ENCODE data around the gene BCL2L2.
"Not testable (repeated sequence)": the region's sequence is repeated elsewhere in the genome, so short reads cannot be mapped to it uniquely, and the experiment has no call there.

The BCL2L2 gene, protein sequence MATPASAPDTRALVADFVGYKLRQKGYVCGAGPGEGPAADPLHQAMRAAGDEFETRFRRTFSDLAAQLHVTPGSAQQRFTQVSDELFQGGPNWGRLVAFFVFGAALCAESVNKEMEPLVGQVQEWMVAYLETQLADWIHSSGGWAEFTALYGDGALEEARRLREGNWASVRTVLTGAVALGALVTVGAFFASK

DNA sequence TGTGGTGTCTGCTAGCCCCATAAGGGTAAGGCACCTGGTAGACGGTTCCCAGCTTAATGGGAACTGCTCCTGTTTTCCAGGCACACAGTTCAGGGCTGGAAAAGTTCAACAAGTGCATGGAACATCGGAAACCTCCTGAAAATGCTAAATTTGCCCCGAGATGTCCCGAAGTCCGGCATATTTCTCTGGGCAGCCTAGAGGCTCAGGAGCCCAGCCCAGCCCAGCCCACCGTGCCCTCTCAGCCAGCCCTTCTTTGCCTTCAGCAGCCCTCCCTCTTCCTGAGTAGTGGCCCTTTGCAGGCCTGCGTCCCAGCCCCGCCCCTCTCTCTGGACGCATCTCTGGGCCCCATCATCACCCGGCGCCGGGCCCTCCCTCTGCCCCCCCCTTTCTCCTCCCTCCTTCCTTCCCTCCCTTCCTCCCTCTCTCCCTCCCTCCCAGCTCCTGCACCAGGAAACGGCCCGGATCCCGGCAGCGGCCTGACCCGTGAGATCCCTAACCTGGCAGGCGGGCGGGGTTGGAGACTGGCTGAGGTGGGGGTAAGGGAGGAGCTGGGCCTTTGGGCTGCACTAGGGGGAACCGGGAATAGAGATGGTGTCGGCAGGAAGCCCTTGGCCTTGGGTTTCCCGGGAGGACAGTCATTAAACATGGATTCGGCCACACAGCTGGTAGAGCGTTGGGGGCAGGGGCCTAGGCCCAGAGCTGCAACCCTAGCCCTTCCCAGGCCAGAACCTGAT, at the start of gene BCL2L2:
Gene BCL2L2, plus strand, starts transcription at position 422 of the 734 bp plus-strand sequence. CDS start 935 bp downstream, outside the sequence.
- no peak for DNase-seq (ENCODE audit: low read depth in 2 of 2)

DNA sequence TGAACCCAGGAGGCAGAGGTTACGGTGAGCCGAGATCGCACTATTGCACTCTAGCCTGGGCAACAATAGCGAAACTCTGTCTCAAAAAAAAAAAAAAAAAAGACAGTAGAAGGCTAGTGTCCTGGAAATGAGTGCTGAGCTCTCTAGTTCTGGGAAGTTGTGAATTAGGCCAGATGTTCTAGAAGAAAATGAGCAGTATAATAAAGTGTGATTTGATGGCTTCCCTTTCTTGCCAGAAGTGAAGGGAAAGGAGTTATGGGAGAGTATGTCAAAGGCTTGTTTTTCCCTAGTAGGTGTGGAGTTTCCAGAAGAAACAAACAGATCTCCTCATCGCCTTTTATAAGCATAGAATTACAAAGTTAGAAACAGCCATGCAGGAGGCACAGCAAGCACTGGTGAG, 48.4 kb upstream of the BCL2L2 start:
- no peak for DNase-seq (ENCODE audit: low read depth in 2 of 2)

DNA sequence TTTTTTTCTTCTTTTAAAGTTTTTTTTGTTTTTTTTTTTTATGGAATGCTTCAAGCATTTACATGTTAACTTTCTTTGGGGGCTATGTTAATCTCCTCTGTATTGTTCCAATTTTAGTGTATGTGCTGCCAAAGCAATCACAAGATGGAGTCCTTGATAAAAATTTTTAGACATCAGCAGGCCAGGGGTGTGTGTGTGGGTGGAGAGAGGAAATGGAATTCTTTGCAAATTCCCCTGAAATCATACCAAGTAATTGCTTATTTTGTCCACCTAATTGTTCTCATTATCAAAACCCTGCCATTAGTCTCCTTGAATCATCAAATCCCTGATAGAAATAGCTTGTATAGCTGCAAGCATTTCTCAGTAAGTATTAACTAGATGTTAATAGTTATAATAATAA, 47.2 kb upstream of the BCL2L2 start:
- no peak for DNase-seq (ENCODE audit: low read depth in 2 of 2)

DNA sequence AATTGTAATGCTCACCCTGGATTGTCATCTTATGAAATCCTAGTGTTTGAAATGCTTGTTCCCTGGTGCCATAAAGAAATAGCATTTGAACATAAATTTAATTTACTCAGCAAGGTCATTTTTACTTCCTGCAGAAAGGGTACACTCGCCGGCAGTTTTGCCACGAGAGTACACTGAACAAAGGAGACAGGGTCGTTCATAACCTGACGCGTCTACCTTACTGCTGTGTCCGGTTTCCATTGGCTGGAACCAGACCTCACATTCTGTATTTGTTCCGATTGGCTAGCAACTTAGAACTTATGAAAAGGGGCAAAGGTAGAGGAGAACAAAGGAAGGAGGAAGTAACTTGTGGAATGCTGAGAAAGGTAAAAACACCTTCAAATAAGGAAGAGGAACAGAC, 45.8 kb upstream of the BCL2L2 start:
- not testable (repeated sequence) for DNase-seq (ENCODE audit: low read depth in 2 of 2)

DNA sequence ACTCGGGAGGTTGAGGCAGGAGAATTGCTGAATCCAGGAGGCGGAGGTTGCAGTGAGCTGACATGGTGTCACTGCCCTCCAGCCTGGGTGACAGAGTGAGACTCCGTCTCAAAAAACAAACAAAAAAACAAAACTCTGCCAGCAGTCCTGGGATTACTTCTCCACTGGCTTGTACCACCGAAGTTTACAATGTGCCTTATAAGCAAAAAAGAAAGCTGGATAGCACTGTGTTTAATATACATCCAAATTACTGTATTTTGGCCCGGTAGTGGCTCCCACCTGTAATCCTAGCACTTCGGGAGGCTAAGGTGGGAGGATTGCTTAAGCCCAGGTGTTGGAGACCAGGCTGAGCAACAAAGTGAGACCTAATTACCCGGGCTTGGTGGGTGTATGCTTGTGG, 37.4 kb upstream of the BCL2L2 start:
- DNase-seq (ENCODE audit: low read depth in 2 of 2) = no peak

DNA sequence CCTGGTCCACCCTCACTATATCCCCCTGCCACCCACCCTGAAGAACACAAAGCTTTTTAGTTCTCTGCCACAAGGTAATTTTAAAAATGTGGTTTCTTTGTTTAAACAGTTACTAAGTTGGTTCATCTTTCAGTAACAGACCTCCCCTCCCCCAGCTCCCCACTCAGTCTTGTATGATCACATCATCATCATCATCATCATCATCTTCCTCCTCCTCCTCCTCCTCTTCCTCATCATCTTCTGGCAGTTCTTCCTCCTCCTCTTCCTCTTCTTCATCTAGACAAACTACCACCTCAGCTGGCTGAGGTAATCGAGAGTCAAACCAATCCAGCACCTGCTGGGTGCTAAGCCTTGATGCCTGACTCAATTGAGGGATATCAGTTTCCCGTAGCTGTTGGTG, 31.2 kb upstream of the BCL2L2 start:
- DNase-seq (ENCODE audit: low read depth in 2 of 2) = no peak

DNA sequence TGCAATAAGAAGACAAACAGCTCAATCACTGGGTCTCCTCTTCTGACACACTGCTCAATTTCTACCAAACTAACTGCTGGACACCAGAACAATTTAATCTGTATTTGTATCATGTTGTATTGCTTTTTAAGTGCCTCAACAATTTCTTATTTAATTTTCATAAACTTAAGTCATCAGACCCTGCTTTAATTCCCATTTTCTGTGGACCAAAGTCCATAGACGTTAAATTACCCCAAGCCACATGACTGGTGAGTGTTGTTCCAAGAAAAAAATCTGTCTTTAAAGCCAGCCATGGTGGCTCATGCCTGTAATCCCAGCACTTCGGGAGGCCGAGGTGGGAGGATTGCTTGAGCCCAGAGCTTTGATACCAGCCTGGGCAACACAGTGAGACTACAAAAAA, 29.4 kb upstream of the BCL2L2 start:
- no peak for DNase-seq (ENCODE audit: low read depth in 2 of 2)

DNA sequence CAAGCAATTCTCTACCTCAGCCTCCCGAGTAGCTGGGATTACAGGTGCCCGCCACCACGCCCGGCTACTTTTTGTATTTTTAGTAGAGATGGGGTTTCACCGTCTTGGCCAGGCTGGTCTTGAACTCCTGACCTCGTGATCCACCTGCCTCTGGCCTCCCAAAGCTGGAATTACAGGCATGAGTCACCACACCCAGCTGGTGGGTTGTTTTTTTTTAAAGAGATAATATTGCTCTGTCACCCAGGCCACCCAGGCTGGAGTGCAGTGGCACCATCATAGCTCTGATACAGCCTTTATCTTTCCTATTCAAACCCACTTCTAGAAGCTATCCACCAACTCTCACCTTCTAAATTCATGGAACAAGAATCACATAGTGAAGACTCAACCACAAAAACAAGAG, 28.7 kb upstream of the BCL2L2 start:
- DNase-seq (ENCODE audit: low read depth in 2 of 2) = not testable (repeated sequence)

DNA sequence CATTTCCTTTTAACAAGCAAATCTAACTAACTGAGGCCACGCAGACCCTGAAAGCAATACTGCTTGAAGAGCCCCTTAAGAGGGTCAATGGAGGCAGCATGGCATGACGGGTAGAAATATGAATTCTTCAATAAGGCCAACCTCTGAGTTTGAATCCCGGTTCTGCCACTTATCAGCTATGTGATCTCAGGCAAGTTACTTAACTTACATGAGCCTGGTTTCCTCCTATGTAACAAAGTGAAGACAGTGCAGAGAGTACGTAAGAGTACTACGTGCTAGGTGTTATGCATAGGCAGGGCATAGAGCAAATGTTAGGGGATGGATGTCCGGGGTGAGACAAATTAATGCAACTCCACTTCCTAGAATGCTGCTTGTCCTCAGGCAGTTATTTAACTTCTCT, 25.4 kb upstream of the BCL2L2 start:
- DNase-seq (ENCODE audit: low read depth in 2 of 2) = no peak

DNA sequence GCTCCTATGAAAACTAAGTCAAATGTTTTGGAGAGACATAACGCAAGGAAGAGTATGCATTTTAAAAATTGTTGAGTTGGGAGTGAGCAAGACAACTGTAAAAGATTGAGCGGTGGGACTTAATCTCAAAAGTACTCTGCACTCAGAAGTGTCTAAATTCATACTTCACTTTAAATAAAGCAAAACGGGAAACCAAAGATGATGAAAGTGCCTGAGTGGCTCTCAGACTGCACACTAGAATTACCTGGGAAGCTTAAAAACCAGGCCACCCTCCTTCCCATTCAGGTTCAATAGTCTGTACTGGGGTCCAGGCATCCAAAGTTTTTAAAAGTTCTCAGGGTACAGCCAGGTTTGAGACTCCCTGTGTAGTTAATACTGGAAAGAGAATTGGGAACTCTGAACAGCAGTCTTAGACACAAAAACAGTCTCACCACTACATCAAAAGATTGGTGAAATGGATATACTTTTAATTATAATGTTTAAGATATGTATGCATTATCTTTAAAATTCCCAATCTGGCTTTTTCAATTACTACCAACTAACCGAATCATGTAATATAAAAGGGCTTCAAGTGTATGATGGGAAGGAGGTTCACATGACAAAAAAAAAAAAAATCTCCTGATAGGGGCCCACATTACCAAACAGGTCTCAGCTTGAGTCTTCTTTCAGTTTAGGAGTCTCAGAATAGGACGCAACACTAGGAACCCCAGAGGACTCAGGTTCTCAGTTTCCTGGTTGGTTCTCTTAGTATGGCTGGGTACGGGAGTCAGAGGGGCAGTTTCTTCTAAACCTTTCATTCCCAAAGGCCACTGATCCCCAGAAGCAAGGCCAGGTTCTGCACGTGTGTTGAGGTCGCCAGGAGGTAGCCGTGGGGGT, 21.7 kb upstream of the BCL2L2 start:
- peak in 1 of 2 donors; percentile 4 for DNase-seq (ENCODE audit: low read depth in 2 of 2)

DNA sequence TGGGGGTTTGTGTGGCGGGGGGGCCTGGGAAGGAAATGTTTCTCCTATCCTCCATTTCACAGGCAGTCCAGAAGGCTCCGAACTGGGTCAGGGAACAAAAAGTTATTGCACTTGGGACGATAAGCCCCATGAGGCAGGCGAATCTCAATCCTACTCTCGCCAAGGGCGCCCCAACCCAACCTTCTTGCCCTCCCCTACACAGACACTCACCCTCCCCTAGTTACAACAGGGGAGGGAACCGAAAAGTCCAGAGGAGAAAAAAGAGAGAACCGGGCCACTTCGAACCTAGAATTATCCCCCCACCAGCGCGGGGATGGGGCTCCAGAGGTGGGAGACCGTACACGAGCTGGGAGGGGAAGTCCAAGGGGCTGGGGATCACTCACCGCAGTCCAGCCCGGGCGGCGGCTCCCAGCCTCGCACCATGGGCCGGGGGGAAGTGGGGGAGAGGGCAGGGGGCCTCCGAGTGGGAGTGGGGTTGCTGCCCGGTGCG, 21.1 kb upstream of the BCL2L2 start:
- no peak for DNase-seq (ENCODE audit: low read depth in 2 of 2)

DNA sequence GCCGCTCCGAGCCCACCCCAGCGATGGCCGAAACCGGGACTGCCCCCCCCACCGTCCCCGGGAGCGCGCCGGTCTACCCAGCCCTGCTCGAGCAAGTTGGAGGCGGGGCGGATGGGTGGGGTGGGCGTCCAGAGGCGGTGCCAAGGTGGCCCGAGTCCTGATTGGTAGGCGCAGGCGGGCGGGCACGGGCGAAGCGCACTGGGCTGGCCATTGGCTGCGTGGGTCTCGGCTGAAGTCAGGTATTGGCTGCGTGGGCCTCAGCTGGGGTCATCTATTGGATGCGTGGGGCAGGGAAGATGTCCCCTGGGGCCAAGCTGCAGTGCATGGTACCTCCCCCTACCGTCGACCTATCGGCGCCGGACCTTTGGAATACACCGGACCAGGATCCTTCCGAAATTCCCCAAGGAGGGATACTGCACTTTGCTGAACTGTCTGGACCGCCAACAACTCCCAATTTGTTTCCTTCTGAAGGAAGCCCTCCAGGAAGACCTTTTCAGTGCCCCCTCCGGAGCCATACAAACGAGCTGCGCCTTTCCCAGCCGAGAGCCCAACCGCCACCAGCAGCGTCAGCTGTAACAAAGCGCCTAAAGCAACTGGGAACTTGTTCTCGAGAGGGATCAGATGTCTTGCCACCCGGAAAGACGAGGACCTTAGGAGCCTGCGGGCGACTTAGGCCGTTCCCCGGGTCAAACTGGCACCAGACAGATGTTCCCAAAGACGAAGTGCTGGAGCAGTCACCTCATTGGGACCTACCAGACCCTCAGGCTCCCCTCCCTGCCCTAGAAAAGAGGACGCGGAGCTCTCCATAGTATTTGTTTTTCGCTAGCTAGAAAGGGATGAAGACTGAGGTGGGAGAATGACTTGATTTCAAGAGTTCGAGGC, 20.4 kb upstream of the BCL2L2 start, which contains the start of gene HOMEZ:
Gene HOMEZ, minus strand, starts transcription at position 113 of the 882 bp plus-strand sequence. CDS start 180 bp downstream, outside the sequence.
- DNase-seq (ENCODE audit: low read depth in 2 of 2) = peak; percentile 97 to 98

DNA sequence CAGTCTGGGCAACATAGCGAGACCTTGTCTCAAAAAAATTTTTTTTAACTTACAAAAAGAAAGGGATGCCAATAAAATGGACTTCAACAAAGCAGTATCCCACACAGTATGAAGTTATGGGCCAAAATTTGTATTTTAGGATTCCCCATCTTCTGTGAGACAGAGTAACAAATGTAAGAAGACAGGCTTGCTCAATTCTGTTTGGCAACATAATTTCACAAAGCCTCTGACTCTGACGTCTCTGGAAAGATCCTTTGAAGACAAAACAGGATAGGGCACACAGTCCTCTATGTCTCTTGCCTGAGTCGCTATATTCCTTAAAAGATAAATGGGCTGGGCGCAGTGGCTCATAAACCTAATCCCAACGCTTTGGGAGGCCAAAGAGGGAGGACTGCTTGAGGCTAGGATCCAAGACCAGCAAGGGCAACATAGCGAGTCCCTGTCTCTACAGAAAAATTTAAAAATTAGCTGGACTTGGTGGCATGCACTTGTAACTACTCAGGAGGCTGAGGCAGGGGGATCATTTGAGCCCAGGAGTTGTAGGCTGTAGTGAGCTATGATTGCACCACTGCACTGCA, 19.6 kb upstream of the BCL2L2 start:
- no peak for DNase-seq (ENCODE audit: low read depth in 2 of 2)

DNA sequence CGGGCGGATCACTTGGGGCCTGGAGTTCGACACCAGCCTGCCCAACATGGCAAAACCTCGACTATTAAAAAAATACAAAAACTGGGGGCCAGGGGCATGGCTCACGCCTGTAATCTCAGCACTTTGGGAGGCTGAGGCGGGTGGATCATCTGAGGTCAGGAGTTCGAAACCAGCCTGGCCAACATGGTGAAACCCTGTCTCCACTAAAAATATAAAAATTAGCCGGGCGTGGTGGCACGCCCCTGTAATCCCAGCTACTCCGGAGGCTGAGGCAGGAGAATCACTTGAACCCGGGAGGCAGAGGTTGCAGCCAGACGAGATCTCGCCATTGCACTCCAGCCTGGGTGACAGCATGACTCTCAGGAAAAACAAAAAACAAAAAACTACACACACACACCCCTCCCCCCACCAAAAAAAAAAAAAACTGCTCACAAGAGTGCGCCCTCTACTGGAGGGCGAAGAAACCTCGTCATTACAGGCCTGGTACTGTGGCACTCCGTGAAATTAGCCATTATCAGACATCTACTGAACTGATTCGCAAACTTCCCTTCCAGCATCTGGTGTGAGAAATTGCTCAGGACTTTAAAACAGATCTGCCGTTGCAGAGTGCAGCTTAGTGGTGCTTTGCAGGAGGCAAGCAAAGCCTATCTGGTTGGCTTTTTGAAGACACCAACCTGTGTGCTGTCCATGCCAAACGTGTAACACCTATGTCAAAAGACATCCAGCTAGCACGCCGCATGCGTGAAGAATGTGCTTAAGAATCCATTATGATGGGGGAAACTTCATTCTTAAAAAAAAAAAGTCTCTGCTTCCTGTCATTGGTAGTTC, 11.7 kb upstream of the BCL2L2 start:
- peak; percentile 27 to 34 for DNase-seq (ENCODE audit: low read depth in 2 of 2)

DNA sequence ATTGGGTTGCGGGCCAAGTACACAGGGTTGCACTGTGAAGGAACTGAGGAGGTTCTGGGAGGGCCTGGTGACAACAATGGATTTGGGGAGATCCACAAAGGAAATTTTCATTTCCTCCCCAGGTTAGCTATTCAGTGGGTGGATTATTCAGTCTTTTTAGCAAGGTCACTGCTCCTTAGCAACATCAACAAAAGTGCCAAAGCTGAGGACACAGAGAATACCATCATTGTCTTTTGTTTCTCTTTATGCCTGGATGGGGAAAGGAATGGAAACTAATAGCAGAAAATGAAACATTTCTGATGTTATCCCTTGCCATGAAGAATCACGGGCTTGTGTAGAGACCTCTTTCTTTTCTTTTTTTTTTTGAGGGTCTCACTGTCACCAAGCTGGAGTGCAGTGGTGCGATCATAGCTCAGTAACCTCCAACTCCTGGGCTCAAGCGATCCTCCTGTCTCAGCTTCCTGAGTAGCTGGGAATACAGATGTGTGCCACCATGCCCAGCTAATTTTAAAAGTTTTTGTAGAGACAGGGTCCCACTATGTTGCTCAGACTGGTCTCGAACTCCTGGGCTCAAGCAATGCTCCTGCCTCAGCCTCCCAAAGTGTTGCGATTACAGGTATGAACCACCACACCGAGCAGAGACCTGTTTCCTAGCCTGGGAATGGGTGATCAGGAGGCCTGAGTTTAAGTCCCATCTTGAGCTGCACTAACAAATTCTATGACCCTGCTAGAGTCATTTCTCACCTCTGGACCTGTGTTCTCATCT, 10.4 kb upstream of the BCL2L2 start:
- DNase-seq (ENCODE audit: low read depth in 2 of 2) = no peak

DNA sequence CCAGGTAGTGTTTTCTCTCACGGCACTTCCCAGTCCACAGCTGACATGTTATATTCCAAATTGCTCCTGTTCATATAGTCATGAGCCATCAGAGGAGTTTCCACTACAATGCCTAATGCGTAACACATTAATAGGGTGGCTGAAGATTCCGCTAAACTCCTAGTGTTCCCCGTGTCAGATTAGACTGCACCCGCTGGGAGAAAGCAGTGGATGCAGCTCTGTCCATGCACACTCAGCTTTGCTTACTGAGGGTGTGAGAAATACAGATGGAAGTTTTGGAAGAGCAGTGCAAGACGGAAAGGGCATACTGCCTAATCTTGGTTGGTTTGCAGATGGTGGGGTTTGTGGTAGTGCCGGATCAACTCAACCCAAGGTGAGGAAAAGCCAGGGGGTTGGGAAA, 9.5 kb upstream of the BCL2L2 start:
- DNase-seq (ENCODE audit: low read depth in 2 of 2) = no peak

DNA sequence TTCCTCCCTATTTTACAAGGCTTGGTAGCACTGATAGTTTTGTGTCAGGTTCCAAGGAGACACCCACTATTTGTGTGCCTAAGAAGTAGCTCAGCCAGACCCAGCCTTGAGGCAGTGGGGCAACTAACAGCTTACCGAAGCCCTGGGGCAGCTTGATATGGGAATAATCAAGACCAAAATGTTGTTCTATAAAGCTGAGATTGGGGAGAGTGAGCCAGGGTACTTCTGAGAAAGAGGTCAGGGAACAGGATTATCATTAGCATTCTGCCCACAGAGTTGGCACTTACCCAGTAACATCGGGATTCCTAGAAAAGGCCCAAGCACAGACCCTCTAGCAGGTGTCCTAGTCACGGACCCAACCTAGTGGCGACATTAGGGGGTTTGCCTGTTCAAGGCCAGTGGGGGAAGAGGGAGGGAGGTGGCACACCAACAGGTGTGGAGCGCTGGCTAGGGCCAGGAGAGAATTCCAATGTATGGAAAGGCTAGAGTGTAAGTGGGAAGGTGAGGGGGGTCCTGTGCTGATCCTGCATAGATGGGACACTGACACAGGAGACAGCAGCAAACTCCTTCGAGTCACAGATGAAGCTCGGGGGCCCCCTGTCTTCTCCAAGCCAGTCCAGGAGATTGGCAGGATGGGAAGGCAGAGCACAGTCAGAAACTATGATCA, 8.9 kb upstream of the BCL2L2 start:
- no peak for DNase-seq (ENCODE audit: low read depth in 2 of 2)

DNA sequence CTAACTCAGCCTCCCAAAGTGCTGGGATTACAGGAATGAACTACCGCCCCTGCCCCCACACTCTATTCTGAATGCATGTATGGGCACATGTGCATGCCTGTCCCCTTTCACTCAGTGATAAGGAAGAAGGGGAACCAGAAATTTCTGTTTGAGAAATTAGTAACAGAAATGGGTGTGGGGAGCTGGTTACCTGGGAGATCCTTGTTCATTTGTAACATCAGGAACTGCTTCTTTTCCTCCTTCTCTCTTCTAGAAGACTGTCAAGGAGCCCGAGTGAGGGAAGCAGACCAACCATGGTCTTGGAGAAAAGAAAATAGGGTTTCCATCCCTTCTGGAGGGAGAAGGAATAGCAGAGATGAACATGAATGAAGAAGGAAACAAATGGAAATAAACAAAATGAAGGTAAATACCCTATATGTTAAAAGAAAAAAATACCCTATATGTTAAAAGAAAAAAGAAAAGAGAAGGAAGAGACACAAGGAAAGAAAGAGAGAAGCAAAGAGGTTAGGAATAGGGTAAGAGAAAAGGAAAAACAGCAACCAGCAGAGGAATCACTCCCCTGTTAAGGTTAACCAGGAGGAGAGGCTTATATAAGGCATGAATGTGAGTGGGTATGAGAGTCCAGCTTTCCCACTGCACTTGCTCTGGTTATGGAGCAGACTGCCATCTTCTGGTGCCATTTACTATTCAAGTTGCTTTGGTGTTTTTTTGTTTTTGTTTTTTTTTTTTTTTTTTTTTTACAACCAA, 7.2 kb upstream of the BCL2L2 start:
- no peak for DNase-seq (ENCODE audit: low read depth in 2 of 2)
